Tongue (tissue), 2 donors: Measurements from ENCODE around the gene PPP6R2. TPM values are rescaled to one million over a fixed set of nuclear protein-coding genes. Genes with fewer than 3 reads are reported as not detected.

Source experiments
- DNase-seq: peaks from one replicate; pipeline ENCODE4 v3.0.0-alpha.2; 2015
- total RNA-seq: library from RNA; depleted of rRNA; stranded (reverse); fragments of >200 nt; gene quantifications from one replicate; pipeline ENCODE4 v1.2.3, GENCODE V29; 2014

Gene PPP6R2
- total RNA-seq, 1 donor from 2014 or later, result 49.5 TPM

DNA sequence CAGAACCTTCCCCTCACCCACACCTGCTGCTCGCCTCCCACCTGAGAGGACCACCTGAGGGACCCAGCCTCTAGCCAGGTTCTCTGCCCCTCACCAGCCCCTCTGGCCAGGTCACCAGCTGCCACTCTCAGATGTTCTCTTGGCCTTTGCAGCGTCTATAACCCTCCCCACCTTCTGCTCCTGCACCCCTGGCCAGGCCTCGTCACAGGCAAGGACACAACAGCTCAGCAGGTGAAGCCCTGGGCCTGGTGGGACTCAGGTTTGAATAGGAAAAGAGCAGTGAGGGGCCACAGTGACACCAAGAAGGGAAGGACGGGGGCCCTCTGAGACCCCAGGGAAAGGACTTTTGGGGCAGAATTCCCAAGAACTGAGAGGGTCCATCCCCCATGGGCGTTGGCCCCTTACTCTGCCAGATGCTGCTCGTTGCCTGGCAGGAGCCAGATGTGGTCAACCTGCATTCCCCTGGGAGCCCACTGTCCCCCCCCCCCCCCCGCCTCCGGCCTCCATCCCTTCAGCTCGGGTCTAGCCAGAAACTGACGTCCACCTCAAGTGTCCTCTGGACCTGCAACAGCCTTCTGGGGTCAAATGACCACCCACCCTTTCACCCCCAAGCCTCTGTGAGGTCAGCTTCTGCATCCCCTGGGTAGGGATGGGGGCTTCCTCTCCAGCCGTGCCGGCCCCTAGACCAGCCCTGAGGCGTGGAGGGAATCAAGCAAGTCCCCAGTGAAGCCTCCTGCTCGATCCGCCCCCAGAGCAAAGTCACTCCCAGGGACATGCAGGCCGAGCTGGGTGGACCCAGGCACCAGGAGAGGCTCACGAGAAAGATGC, 103.0 kb downstream of the PPP6R2 start:
- no peak for DNase-seq

GRCh38 chr22:50446708-50447575, 103.8 kb downstream of the PPP6R2 start:
- DNase-seq, result no peak

GRCh38 chr22:50447576-50448551, 104.7 kb downstream of the PPP6R2 start:
- DNase-seq, result no peak

DNA sequence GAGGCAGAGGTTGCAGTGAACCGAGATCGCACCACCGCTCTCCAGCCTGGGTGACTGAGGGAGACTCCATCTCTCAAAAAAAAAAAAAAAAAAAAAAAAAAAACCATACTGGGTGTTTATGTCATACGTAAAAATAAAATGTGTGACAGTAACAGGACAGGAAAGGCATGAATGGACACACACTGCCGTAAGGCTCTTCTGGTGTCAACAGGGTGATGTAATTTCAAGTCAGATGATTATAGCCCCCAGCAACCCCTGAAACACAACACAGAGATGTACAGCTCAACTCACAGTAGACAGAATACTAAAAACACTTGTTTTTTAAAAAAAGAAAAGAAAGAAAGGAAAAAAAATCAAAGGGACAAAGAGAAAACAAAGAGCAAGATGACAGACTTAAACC, 109.5 kb downstream of the PPP6R2 start:
- no peak for DNase-seq

- DNase-seq, result no peak
Measured at GRCh38 chr22:50454556-50455075, 111.5 kb downstream of the PPP6R2 start.

DNA sequence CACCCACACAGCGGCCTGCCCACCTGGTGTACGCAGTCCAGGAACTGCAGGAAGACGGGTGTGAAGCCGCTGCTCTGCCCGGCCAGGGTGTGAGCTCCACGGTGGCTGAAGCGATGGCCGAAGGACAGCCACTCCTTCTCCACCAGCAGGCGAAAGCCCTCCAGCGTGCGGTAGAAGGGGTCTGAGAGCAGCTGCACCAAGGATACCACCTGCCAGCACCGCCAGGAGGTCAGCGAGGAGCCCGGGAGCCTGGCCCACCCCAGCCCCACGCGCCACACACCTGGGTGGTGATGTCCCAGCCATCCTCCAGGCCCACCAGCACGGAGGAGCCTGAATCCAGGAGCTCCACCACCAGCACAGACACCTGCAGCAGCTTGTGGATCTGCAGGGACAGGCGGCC, 112.1 kb downstream of the PPP6R2 start:
- DNase-seq, result no peak

DNA sequence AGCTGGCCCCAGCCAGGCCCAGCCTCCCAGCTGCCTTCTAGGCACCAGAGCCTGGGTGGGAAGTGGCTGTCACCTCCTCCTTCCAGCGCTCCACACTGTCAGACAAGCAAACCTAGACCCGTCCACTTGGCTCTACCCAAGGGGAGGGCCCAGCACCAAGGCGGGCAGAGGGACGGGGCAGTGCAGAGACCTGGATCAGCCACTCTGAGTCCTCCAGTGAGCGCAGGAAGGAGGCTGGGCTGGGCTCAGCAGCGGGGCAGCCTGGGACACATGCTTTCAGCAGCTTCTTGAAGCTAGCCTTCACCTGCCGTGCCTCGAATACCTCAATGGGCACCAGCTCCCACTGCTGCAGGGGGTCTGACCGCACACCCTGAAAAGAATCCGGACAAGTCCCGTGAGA, 112.9 kb downstream of the PPP6R2 start:
- DNase-seq, result no peak

DNA sequence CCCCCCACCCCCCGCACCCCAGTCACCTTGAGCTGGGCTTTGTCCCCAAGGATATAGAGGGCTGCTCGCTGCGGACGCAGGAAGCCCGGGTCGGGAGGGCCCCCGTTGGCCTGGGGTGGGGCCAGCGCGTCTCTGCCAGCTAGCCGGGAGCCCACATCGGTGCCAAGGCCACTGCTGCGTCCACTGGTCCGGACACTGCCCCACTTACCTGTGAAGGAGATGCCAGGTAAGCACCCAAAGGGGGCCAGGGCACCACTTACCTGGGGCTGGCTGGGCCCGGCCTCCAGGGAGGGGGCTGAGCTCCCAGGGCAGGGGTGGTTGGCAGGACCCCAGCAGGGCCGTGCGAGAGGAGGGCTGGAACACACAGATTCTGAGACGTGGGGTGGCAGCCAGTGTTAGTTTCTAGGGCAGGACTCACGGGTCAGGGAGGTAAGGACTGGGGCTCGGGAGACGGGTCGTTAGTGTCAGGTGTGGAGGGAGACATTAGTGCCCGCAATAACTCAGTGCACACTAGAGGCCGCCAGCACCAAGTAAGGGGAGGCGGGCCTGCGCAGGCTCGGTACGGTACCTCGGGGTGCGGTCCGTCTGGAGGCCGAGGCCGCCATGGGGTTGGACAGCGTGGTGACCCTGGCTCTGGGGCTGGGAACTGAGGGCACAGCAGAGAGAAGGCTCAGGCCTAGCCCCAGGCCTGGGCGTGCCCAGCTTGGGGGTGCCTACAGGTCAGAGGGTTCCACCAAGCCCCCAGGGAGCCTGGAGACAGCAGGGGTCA, 113.5 kb downstream of the PPP6R2 start:
- DNase-seq, result no peak

GRCh38 chr22:50459016-50459415, 115.9 kb downstream of the PPP6R2 start:
- no peak for DNase-seq

GRCh38 chr22:50459496-50460140, 116.5 kb downstream of the PPP6R2 start:
- no peak for DNase-seq

DNA sequence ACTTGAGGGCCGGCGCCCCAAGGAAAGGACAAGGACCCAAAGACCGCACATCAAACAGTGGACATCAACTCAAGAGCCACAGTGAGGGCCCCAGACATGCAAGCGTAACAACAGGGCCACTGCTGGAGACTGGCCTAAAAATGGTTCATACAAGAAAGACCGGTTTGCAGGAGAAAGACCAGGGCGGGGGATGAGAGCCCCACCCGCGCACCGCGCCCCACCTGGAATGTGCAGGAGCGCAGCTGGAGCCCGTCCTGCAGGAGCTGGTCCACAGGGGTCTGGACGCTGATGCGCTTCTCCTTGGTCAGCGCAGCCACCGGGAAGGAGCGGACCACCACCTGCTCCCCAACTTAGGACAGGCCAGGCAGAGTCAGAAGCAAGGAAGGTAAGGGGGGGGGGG, 117.8 kb downstream of the PPP6R2 start:
- peak; percentile 55 for DNase-seq

DNA sequence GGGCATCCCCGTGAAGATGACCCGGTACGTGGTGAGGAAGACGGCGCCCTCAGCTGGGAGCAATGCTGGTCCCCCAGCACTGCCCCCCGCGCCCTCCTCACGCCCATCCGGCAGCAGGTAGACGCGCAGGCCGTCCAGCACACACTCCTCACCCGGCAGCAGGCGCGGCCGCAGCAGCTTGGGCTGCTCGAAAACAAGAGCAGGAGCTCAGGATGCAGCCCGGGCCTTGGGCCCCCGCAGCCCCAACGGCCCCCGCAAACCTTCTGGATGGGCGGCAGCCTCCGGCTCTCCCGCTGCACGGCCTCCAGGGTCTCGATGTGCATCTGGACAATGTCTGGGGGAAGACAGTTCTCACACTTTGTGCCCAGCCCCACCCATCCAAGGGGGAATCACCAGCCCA, 118.4 kb downstream of the PPP6R2 start:
- DNase-seq, result no peak

DNA sequence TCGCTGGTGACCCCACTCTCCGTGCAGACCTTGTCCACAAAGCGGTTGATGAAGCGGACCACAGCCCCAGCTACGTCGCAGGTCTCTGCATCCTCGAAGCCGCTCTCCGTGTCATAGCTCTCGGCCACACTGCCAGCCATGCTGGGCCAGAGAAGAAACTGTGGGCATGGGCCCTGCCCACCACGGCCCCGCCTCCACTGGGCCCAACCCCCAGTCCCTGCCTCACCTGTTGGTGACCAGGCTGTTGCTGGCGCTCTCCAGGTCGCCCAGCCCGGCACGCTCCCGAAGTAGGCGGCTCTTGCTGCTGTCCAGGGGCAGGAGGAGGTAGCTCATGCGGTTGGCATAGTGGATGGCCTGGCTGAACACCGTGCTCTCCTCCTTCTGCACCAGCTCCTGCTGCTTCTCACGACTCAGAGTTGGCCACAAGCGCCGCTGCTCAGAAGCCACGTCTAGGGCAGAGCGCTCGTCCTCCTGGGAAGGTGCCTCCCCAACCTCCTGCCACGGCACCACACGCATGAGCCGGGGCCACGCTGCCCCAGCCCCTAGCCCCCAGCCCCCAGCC, 118.9 kb downstream of the PPP6R2 start:
- DNase-seq, result no peak

DNA sequence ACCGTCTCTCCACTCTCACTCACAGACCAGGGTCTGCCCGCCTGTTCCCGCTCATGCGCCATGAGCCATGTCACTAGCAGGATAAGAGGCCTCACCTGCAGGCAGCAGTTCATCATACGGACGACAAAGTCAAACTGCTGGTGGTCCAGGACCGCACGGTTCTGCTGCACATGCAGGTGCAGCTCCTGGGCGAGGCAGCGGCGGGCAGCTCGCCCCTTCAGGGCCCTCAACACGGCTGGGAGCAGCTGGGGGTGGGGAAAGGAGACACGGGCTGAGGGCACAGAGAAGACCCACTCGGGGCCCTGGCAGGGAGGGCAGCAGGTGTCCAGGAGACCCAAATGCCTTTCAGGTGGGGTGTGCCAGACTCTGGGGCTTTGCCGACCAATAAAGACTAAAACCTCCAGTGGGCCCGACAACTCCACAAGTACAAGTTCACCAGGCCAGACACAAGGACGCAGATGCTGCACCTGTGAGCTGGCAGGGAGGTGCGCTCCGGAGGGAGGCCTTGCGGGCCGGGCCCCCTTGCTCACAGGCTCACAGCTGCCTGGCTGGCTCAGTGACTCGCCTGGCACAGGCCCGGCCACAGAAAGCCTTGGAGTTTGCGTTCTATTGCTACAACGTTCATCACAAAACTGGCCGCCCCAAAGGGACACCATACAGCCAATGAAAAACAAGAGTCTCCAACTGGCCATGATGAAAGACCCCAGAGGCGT, 120.2 kb downstream of the PPP6R2 start:
- no peak for DNase-seq

DNA sequence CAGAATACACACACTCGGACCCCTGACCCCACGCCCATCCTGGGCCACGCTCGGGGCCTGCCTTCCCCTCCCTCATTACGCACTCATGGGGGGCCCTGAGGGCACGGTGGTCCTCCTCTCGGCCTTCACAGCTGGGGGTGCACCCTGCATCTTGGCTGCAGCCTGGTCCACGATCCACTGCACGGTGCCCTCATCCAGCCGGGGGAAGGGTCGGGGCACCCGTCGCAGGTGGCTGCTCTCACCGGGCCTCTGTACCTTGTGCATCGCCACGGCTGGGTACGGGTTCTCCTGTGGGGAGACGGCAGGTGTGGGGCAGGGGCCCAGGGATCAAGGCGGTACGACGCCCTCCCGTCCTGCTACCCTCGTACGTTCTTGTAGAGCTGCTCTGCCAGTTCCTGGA, 121.3 kb downstream of the PPP6R2 start:
- DNase-seq, result no peak

DNA sequence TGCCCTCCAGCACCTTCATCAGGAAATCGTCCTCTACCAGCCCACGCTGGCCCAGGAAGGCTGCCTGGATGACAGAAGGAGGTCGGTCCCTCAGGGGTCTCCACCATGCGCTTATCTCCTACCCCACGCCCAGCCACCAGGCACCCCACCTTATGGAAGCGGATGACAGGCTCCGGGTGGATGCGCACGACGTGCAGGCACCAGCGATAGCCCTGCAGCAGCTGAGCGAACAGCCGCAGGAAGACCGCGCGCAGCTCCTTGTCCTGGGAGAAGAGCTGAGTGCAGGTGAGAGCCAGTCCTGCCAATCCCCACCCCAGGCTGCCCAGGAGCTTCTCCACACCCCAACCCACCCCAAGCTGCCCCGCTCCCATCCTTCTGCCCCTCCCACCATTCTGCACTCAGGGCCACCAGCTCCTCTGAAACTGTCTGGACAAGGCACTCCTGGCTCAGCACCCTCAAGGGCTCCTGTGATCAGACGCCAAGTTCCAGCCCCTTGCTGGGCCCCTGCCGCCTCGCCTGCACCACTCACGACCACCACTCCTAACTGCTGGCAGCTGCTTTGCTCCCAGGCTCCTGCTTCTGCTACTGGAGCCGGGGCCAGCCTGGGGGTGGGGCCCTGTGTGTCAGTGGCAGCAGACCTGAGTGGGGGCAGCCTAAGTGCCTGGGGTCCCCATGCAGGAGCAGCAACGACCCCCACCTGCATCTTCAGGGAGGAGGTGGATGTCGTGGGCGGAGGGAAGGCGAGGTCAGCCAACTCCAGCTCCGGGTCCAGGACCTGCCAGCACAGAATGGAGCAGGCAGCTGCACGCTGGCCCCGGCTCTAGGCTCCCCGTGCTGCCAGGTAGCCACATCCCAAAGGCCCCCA, 122.2 kb downstream of the PPP6R2 start:
- no peak for DNase-seq

GRCh38 chr22:50467341-50467740, 124.2 kb downstream of the PPP6R2 start:
- no peak for DNase-seq

GRCh38 chr22:50467773-50468440, 124.8 kb downstream of the PPP6R2 start:
- no peak for DNase-seq
